ENCODE measurements around the gene FPR3.
A peak's percentile ranks its signal among the peaks of the same experiment; 100 is the strongest.
"Not testable (repeated sequence)": the region's sequence is repeated elsewhere in the genome, so short reads cannot be mapped to it uniquely, and the experiment has no call there.

The FPR3 gene

DNA sequence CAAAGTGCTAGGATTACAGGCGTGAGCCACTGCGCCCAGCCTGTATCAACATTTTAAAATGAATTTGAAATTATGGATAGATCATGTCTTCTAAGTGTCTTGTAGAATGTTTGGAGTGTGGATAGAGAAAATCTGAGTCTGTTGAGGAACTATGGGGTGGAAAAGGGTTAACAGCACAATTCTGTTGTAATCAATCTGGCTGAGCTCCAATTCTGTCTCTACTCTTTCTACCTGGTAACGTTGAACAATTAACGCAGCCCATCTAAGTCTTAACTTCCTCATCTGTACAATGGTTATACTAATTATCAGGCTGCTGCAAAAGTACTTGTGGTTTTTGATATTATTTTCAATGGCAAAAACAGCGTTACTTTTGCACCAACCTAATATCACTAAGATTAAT lies 29.9 kb upstream of the FPR3 start:
- H3K9me3 ChIP-seq (ENCODE audit: severe bottlenecking), result no peaks in the 10 kb centered on the region
- H3K4me1 ChIP-seq (ENCODE audit: insufficient read depth, poor library complexity, severe bottlenecking), result no peaks in the 10 kb centered on the region
- H3K4me3 ChIP-seq (ENCODE audit: severe bottlenecking), result no peak overlapping the region
- no peak for ATAC-seq (ENCODE audit: low read depth)
- no peak overlapping the region for H3K27ac ChIP-seq (ENCODE audit: poor library complexity, severe bottlenecking)
- no peak for DNase-seq (ENCODE audit: low spot score)
- TF ChIP-seq, protein P1, sequence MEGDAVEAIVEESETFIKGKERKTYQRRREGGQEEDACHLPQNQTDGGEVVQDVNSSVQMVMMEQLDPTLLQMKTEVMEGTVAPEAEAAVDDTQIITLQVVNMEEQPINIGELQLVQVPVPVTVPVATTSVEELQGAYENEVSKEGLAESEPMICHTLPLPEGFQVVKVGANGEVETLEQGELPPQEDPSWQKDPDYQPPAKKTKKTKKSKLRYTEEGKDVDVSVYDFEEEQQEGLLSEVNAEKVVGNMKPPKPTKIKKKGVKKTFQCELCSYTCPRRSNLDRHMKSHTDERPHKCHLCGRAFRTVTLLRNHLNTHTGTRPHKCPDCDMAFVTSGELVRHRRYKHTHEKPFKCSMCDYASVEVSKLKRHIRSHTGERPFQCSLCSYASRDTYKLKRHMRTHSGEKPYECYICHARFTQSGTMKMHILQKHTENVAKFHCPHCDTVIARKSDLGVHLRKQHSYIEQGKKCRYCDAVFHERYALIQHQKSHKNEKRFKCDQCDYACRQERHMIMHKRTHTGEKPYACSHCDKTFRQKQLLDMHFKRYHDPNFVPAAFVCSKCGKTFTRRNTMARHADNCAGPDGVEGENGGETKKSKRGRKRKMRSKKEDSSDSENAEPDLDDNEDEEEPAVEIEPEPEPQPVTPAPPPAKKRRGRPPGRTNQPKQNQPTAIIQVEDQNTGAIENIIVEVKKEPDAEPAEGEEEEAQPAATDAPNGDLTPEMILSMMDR (IDR thresholded peaks at IDR 0.05; ENCODE audit: poor library complexity, severe bottlenecking), result no peak
- no peaks in the 10 kb centered on the region for H3K36me3 ChIP-seq (ENCODE audit: low read depth)
- H3K27me3 ChIP-seq (ENCODE audit: insufficient read depth, poor library complexity, severe bottlenecking), result peaks cover under 1% of the 10 kb centered on the region

DNA sequence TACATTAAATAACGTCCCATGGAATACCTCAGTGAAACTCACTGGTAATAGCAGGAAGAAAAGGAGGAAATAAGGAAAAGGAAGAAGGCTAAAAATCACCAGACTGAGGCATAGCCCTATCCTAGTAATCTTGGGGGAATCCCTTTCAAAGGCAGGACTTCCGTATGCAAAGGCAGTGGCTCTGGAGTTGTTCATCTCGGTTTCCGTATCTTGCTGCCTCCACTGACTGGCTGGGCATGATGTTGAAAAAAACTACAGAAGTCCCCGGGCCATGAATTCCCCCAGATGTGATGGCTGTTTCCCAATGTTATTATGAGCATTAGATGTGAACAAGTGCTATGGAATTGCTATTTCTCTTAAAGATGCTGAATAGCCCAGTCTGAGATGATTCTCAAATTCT lies 28.5 kb upstream of the FPR3 start:
- H3K27me3 ChIP-seq (ENCODE audit: insufficient read depth, poor library complexity, severe bottlenecking), result peaks cover 5% of the 10 kb centered on the region
- H3K9me3 ChIP-seq (ENCODE audit: severe bottlenecking), result no peaks in the 10 kb centered on the region
- no peaks in the 10 kb centered on the region for H3K4me1 ChIP-seq (ENCODE audit: insufficient read depth, poor library complexity, severe bottlenecking)
- ATAC-seq (ENCODE audit: low read depth) (no peak), DNase-seq (ENCODE audit: low spot score) (no peak)
- H3K36me3 ChIP-seq (ENCODE audit: low read depth), result no peaks in the 10 kb centered on the region
- TF ChIP-seq, protein P1 (IDR thresholded peaks at IDR 0.05; ENCODE audit: poor library complexity, severe bottlenecking), result no peak
- no peak overlapping the region for H3K4me3 ChIP-seq (ENCODE audit: severe bottlenecking)
- no peak overlapping the region for H3K27ac ChIP-seq (ENCODE audit: poor library complexity, severe bottlenecking)

DNA sequence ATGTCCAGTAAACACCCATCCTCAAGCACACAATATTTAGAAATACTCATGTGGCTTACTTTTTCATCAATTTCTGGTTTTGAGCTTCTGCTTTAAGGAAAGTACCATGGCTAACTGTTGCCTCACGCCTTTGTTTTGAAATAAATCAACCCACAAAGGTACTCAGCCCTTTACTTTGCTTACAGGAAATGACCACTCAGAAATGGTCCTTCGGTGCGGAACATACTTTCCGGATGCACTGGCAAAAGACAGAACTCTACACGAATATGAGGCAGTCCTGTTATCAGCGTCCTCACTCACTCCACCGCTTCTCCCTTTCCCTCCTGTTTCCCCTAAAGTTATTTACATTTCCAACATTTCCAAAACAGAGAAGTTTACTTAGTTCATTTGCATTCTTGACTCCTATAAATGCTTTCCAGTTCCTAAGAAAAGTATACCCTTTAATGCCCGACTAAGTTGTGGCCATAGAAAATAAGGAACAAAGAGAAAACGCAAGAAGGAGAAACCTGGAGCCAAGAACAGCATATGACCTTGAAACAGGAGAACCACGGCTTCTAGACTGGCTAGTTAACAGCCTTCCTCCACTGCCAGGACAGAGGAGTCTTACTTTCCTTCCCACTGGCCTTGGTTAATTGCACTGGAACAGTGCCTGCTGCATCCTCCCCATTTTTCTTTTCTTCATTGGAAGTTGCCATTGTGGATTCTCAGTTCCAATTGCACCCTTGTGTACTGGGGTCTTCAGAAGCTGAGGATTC lies 23.4 kb upstream of the FPR3 start:
- no peak overlapping the region for H3K4me3 ChIP-seq (ENCODE audit: severe bottlenecking)
- DNase-seq (ENCODE audit: low spot score) (no peak), ATAC-seq (ENCODE audit: low read depth) (no peak)
- no peaks in the 10 kb centered on the region for H3K4me1 ChIP-seq (ENCODE audit: insufficient read depth, poor library complexity, severe bottlenecking)
- TF ChIP-seq, protein P1 (IDR thresholded peaks at IDR 0.05; ENCODE audit: poor library complexity, severe bottlenecking), result no peak
- no peak overlapping the region for H3K27ac ChIP-seq (ENCODE audit: poor library complexity, severe bottlenecking)
- H3K36me3 ChIP-seq (ENCODE audit: low read depth), result no peaks in the 10 kb centered on the region
- H3K27me3 ChIP-seq (ENCODE audit: insufficient read depth, poor library complexity, severe bottlenecking), result peaks cover 22% of the 10 kb centered on the region
- no peaks in the 10 kb centered on the region for H3K9me3 ChIP-seq (ENCODE audit: severe bottlenecking)

DNA sequence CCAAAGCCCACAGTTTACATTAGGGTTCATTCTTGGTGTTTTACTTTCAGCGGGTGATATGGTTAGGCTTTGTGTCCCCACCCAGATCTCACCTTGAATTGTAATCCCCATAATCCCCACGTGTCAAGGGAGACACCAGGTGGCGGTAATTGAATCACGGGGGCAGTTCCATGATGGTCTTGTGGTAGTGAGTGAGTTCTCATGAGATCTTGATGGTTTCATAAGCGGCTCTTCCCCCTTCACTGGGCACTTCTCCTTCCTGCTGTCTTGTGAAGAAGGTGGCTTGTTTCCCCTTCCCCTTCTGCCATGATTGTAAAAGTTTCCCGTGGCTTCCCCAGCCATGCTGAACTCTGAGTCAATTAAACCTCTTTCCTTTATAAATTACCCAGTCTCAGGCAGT lies 22.0 kb upstream of the FPR3 start:
- DNase-seq (ENCODE audit: low spot score), result no peak

DNA sequence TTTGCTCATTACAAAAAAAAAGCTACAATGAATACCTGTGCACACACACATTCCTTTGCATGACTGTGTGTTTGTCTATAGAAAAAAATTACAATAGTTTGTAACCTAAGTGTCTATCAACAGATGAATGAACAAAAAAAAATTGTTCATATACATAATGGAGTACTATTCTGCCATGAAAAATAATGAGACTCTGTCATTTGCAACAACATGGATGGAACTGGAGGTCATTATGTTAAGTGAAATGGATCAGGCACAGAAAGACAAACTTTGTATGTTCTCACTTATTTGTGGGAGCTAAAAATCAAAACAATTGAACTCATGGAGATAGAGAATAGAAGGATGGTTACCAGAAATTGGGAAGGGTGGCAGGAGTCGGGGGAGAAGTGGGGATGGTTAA lies 18.4 kb upstream of the FPR3 start:
- H3K27ac ChIP-seq (ENCODE audit: poor library complexity, severe bottlenecking); ATAC-seq (ENCODE audit: low read depth); H3K4me3 ChIP-seq (ENCODE audit: severe bottlenecking); H3K4me1 ChIP-seq (ENCODE audit: insufficient read depth, poor library complexity, severe bottlenecking); DNase-seq (ENCODE audit: low spot score); H3K36me3 ChIP-seq (ENCODE audit: low read depth); H3K9me3 ChIP-seq (ENCODE audit: severe bottlenecking): not testable (repeated sequence)
- H3K27me3 ChIP-seq (ENCODE audit: insufficient read depth, poor library complexity, severe bottlenecking), result peaks cover 17% of the 10 kb centered on the region

More for the DNA sequence above, 22.0 kb upstream of the FPR3 start:
- ATAC-seq (ENCODE audit: low read depth), result no peak
- Histone ChIP-seq H3K4me3 (ENCODE audit: severe bottlenecking) (no peak overlapping the region), H3K27me3 (ENCODE audit: insufficient read depth, poor library complexity, severe bottlenecking) (peaks cover 22% of the 10 kb centered on the region), H3K27ac (ENCODE audit: poor library complexity, severe bottlenecking) (no peak overlapping the region), H3K4me1 (ENCODE audit: insufficient read depth, poor library complexity, severe bottlenecking) (no peaks in the 10 kb centered on the region), H3K9me3 (ENCODE audit: severe bottlenecking) (no peaks in the 10 kb centered on the region), H3K36me3 (ENCODE audit: low read depth) (no peaks in the 10 kb centered on the region)
- TF ChIP-seq, protein P1 (IDR thresholded peaks at IDR 0.05; ENCODE audit: poor library complexity, severe bottlenecking), result peak; percentile 28
